Measurements from ENCODE around the gene MIPEP.

The MIPEP gene

GRCh38 chr13:23852351-23852750 is 36.8 kb downstream of the MIPEP start:
- no peak for DNase-seq (ENCODE audit: low spot score)

- no peak for DNase-seq (ENCODE audit: low spot score)
These were observed 38.1 kb downstream of the MIPEP start for GRCh38 chr13:23851106-23851505.

GRCh38 chr13:23850134-23850533 is 39.1 kb downstream of the MIPEP start:
- DNase-seq (ENCODE audit: low spot score): no peak

- no peak for DNase-seq (ENCODE audit: low spot score)
These were observed 39.5 kb downstream of the MIPEP start for GRCh38 chr13:23849670-23850069.

- DNase-seq (ENCODE audit: low spot score): no peak
These were observed 40.5 kb downstream of the MIPEP start for GRCh38 chr13:23848646-23849141.

- DNase-seq (ENCODE audit: low spot score): no peak
These were observed 41.2 kb downstream of the MIPEP start for GRCh38 chr13:23848019-23848418.

- no peak for DNase-seq (ENCODE audit: low spot score)
These were observed 41.7 kb downstream of the MIPEP start for GRCh38 chr13:23847497-23847896.

GRCh38 chr13:23845105-23845725 is 44.0 kb downstream of the MIPEP start:
- DNase-seq (ENCODE audit: low spot score): no peak

- no peak for DNase-seq (ENCODE audit: low spot score)
These were observed 45.1 kb downstream of the MIPEP start for GRCh38 chr13:23844132-23844531.

GRCh38 chr13:23843436-23843835 is 45.8 kb downstream of the MIPEP start:
- DNase-seq (ENCODE audit: low spot score): no peak

GRCh38 chr13:23842406-23842805 is 46.8 kb downstream of the MIPEP start:
- no peak for DNase-seq (ENCODE audit: low spot score)

GRCh38 chr13:23833733-23834611 is 55.2 kb downstream of the MIPEP start:
- DNase-seq (ENCODE audit: low spot score): no peak

GRCh38 chr13:23828866-23829265 is 60.3 kb downstream of the MIPEP start:
- no peak for DNase-seq (ENCODE audit: low spot score)

- DNase-seq (ENCODE audit: low spot score): no peak
These were observed 61.1 kb downstream of the MIPEP start for GRCh38 chr13:23828086-23828485.

GRCh38 chr13:23825179-23825578 is 64.0 kb downstream of the MIPEP start:
- no peak for DNase-seq (ENCODE audit: low spot score)

- DNase-seq (ENCODE audit: low spot score): no peak
These were observed 64.8 kb downstream of the MIPEP start for GRCh38 chr13:23824371-23824770.

GRCh38 chr13:23822252-23822824 is 66.9 kb downstream of the MIPEP start:
- DNase-seq (ENCODE audit: low spot score): no peak

GRCh38 chr13:23820530-23820929 is 68.7 kb downstream of the MIPEP start:
- DNase-seq (ENCODE audit: low spot score): no peak

GRCh38 chr13:23817830-23818229 is 71.4 kb downstream of the MIPEP start:
- DNase-seq (ENCODE audit: low spot score): no peak

GRCh38 chr13:23817136-23817535 is 72.1 kb downstream of the MIPEP start:
- DNase-seq (ENCODE audit: low spot score): no peak

GRCh38 chr13:23813635-23814034 is 75.6 kb downstream of the MIPEP start:
- no peak for DNase-seq (ENCODE audit: low spot score)

- DNase-seq (ENCODE audit: low spot score): no peak
These were observed 77.7 kb downstream of the MIPEP start for GRCh38 chr13:23811366-23812062.
